22Rv1 (cell line): ENCODE data around the gene PCDHGA11.

Source experiments
- CTCF ChIP-seq: fragments of 450-650 bp; IDR thresholded peaks from 2 replicates; pipeline ENCODE4 v1.5.1; 2017; ENCODE audit warnings: mild to moderate bottlenecking
- ZFX ChIP-seq: fragments of 450-650 bp; IDR thresholded peaks from 2 replicates; pipeline ENCODE4 v1.6.1; 2017; ENCODE audit warnings: antibody characterized with exemption, borderline replicate concordance

GRCh38 chr5:141383345-141383744 is 37.5 kb upstream of the PCDHGA11 start:
- TF ChIP-seq CTCF (no peak), ZFX (no peak)
